Right lobe of liver (tissue), 6 donors: Measurements from ENCODE around the gene ARHGAP33. TPM values are rescaled to one million over a fixed set of nuclear protein-coding genes. Genes with fewer than 3 reads are reported as not detected.

Experiments used
- ATAC-seq, 4 donors: fragments of 200-7000 bp; cut with Tn5 transposase; one replicate each; pipeline ENCODE4 v1.9.1; 2020; ENCODE audit warnings: mild to moderate bottlenecking in 4 of 4, moderate library complexity in 4 of 4
- DNase-seq, 3 donors: peaks; one replicate each; pipeline ENCODE4 v3.0.0-alpha.2; 2020
- H3K27ac ChIP-seq, 3 donors: fragments of 200-600 bp; one replicate each; pipeline ENCODE4 v1.8.0; 2022
- H3K27me3 ChIP-seq, 2 donors: fragments of 200-600 bp; one replicate each; pipeline ENCODE4 v1.8.0; 2022
- H3K36me3 ChIP-seq, 4 donors: fragments of 200-600 bp; sonication (generic) in 1 of 4; one replicate each; pipeline versions ENCODE4 v1.5.1 to v1.8.0; 2017 to 2022; ENCODE audit warnings: control low read depth in 1 of 4
- H3K4me1 ChIP-seq, 4 donors: fragments of 200-600 bp; sonication (generic) in 1 of 4; one replicate each; pipeline versions ENCODE4 v1.5.1 to v1.8.0; 2017 to 2022; ENCODE audit warnings: control low read depth in 1 of 4
- H3K4me3 ChIP-seq, 3 donors: fragments of 200-600 bp; one replicate each; pipeline ENCODE4 v1.8.0; 2022
- H3K9me3 ChIP-seq, 4 donors: fragments of 200-600 bp; sonication (generic) in 1 of 4; one replicate each; pipeline versions ENCODE4 v1.5.1 to v1.8.0; 2017 to 2022; ENCODE audit warnings: control low read depth in 1 of 4
- CTCF ChIP-seq, 4 donors: fragments of 200-600 bp in 3 of 4; fragments of 450-650 bp in 1 of 4; IDR thresholded peaks; one replicate each; pipeline versions ENCODE4 v1.5.1 to v1.8.0; 2016 to 2022; ENCODE audit warnings: antibody characterized with exemption in 4 of 4, mild to moderate bottlenecking in 2 of 4
- POLR2A ChIP-seq: fragments of 450-650 bp; IDR thresholded peaks from one replicate; pipeline ENCODE4 v1.6.1; 2017; ENCODE audit warnings: antibody characterized with exemption, mild to moderate bottlenecking
- WGBS: methylation state at CpG from one replicate; pipeline ENCODE4 v1.1.6; 2018; ENCODE audit warnings: low coverage, low lambda C conversion rate; ENCODE audit not compliant: insufficient coverage; ENCODE audit errors: missing lambda C conversion rate; 5-methylcytosine and 5-hydroxymethylcytosine counted together
- intact Hi-C, 2 donors: fragments of 100-400 bp; cut with DNase I; formaldehyde crosslinking; loops; one replicate each; pipeline versions ENCODE4 v1.11.2 to v1.14.1; 2022
- total RNA-seq, 6 experiments: library from RNA; depleted of rRNA in 2 of 6; stranded (reverse); fragments of >200 nt in 2 of 6; fragmentation: NEBNext Ultra II Directional in 3 of 6; extraction: Animal tissue kit (Norgen Biotek cat#: 25700) in 3 of 6; gene quantifications; one replicate each; pipeline versions ENCODE4 v1.1.0 to v1.2.4, GENCODE V29; 2016 to 2023
- donor health status: DM: no; HTN: yes; CAD: no.
- donor health status: DM: no; HTN: no; CAD: no.
- donor health status: DM: no; HTN: no; CAD: no.
- donor health status: DM: no; HTN: yes; CAD: no.
- donor health status: DM: no; HTN: yes; CAD: no.

ARHGAP33 gene
- total RNA-seq, 6 experiments from 2014 or later, result 0.37 to 5.2 (median 3.1) TPM

GRCh38 chr19:35757749-35758608 is 17.4 kb upstream of the ARHGAP33 start, which contains the start of gene PROSER3:
TSS of gene PROSER3 (plus strand) at chr19:35758176. CDS start at chr19:35758216, 40 bp downstream.
- Histone ChIP-seq H3K27me3 (no peaks in the 10 kb centered on the region), H3K27ac (peak within 1 kb of the TSS; percentile 73 to 92 (median 83)), H3K4me3 (peak within 1 kb of the TSS; percentile 89 to 97 (median 92)), H3K36me3 (peaks cover 0 to 9% (median 1%) of the 10 kb centered on the region in 4 donors), H3K9me3 (no peaks in the 10 kb centered on the region), H3K4me1 (peaks cover 0 to 18% (median 9%) of the 10 kb centered on the region in 4 donors)
- DNase-seq, result peak; percentile 98 to 99 (median 99)
- WGBS, result 0% methylated on average over 29 of the region's 53 CpGs
- intact Hi-C loops, result no loop called here
- ATAC-seq, result peak; percentile 87 to 95 (median 94)
- TF ChIP-seq POLR2A (peak; percentile 65), CTCF (IDR thresholded peaks at IDR 0.05) (no peak)

GRCh38 chr19:35759697-35760096 is 15.7 kb upstream of the ARHGAP33 start:
- WGBS, result no CpG with 5 or more reads among the region's 2 CpGs

GRCh38 chr19:35760711-35761349 is 14.5 kb upstream of the ARHGAP33 start:
- H3K27ac ChIP-seq, result no peak overlapping the region
- intact Hi-C loops, result no loop called here
- TF ChIP-seq POLR2A (no peak), CTCF (IDR thresholded peaks at IDR 0.05) (peak in 1 of 4 donors; percentile 37)
- peaks cover 0 to 4% (median 0%) of the 10 kb centered on the region in 4 donors for H3K36me3 ChIP-seq
- DNase-seq, result peak in 1 of 3 donors; percentile 47
- no peaks in the 10 kb centered on the region for H3K27me3 ChIP-seq
- H3K9me3 ChIP-seq, result no peaks in the 10 kb centered on the region
- peak in 1 of 4 donors; percentile 19 for ATAC-seq
- peaks cover 0 to 18% (median 9%) of the 10 kb centered on the region in 4 donors for H3K4me1 ChIP-seq
- H3K4me3 ChIP-seq, result no peak overlapping the region
- 34% methylated on average over 3 of the region's 4 CpGs for WGBS

More at GRCh38 chr19:35759697-35760096, 15.7 kb upstream of the ARHGAP33 start:
- H3K27me3 ChIP-seq, result no peaks in the 10 kb centered on the region
- no peak overlapping the region for H3K27ac ChIP-seq
- H3K36me3 ChIP-seq, result peaks cover 0 to 4% (median 0%) of the 10 kb centered on the region in 4 donors
- TF ChIP-seq POLR2A (no peak), CTCF (IDR thresholded peaks at IDR 0.05) (no peak)
- no peaks in the 10 kb centered on the region for H3K9me3 ChIP-seq
- no peak for DNase-seq
- intact Hi-C loops, result no loop called here
- peaks cover 0 to 18% (median 9%) of the 10 kb centered on the region in 4 donors for H3K4me1 ChIP-seq
- ATAC-seq, result no peak
- H3K4me3 ChIP-seq, result no peak overlapping the region

GRCh38 chr19:35764432-35765315 is 10.7 kb upstream of the ARHGAP33 start:
- H3K9me3 ChIP-seq, result no peaks in the 10 kb centered on the region
- no peak overlapping the region for H3K4me3 ChIP-seq
- peaks cover 0 to 4% (median 0%) of the 10 kb centered on the region in 4 donors for H3K36me3 ChIP-seq
- intact Hi-C loops, result no loop called here
- H3K4me1 ChIP-seq, result no peaks in the 10 kb centered on the region
- H3K27ac ChIP-seq, result no peak overlapping the region
- H3K27me3 ChIP-seq, result no peaks in the 10 kb centered on the region
- DNase-seq (peak in 1 of 3 donors; percentile 44), ATAC-seq (peak in 1 of 4 donors; percentile 5)
- 100% methylated on average over 4 of the region's 17 CpGs for WGBS
- TF ChIP-seq CTCF (IDR thresholded peaks at IDR 0.05) (no peak), POLR2A (no peak)
